GM12878 (cell line): ENCODE results near the gene TRIM58. TPM values are rescaled to one million over a fixed set of nuclear protein-coding genes. Genes with fewer than 3 reads are reported as not detected.

ENCODE experiments used
- ATAC-seq: fragments of 200-7000 bp; cut with Tn5 transposase; 3 replicates; pipeline ENCODE4 v1.9.1; 2020; ENCODE audit warnings: mild to moderate bottlenecking, moderate library complexity
- BruUV-seq: library from RNA; stranded (reverse); fragments of 400-500 nt; replicated peaks from 2 replicates; lab custom pipeline; 2021; lab: Mats Ljungman, UMichigan
- CTCF ChIA-PET: fragments of 300-600 bp; sonication (Branson Sonifier 250); formaldehyde crosslinking; extraction: SDS; loops from one replicate; lab custom pipeline; 2021; ENCODE audit warnings: inconsistent platforms; lab: Yijun Ruan, JAX
- POLR2A ChIA-PET: fragments of 350-600 bp; formaldehyde crosslinking; extraction: SDS; loops from one replicate; lab custom pipeline; 2021; ENCODE audit warnings: inconsistent platforms; lab: Charles Lee
- RAD21 ChIA-PET: fragments of 300-600 bp; sonication (Branson Sonifier 250); formaldehyde crosslinking; loops from one replicate; lab custom pipeline; 2023; ENCODE audit warnings: antibody characterized with exemption; ENCODE audit not compliant: unreplicated experiment; lab: Charles Lee
- SMC1A ChIA-PET: fragments of 300-600 bp; sonication (Branson Sonifier 250); formaldehyde crosslinking; loops from one replicate; lab custom pipeline; 2023; ENCODE audit not compliant: unreplicated experiment, uncharacterized antibody; lab: Charles Lee
- DNase-seq: peaks from one replicate; pipeline ENCODE4 v3.0.0-alpha.2; 2011; ENCODE audit warnings: low read depth, low spot score
- FAIRE-seq: peaks from 3 replicates; lab custom pipeline; 2011; peaks lifted over from hg19 to GRCh38; lab: Jason Lieb, UNC
- H2AFZ ChIP-seq: 2 replicates; pipeline ENCODE4 v1.6.0; 2011; ENCODE audit warnings: low read depth, low read length, control low read depth; ENCODE audit not compliant: control insufficient read depth
- H3K27ac ChIP-seq: 2 replicates; pipeline ENCODE4 v1.5.1; 2011; ENCODE audit warnings: control low read depth; ENCODE audit not compliant: control insufficient read depth, insufficient read depth
- H3K27me3 ChIP-seq, 2 experiments: replicated peaks in 1 of 2; 2 replicates each; pipeline versions ENCODE4 v1.6.0 to v1.6.1; 2011; ENCODE audit warnings: low read length in 1 of 2; ENCODE audit not compliant: control insufficient read depth in 2 of 2, insufficient read depth in 2 of 2
- H3K36me3 ChIP-seq, 2 experiments: 2 replicates each; pipeline ENCODE4 v1.5.1; 2011; ENCODE audit warnings: low read length in 1 of 2; ENCODE audit not compliant: control insufficient read depth in 2 of 2, insufficient read depth in 2 of 2
- H3K4me1 ChIP-seq: 2 replicates; pipeline ENCODE4 v1.6.1; 2011; ENCODE audit warnings: mild to moderate bottlenecking, low read length, moderate library complexity, mixed read lengths; ENCODE audit not compliant: control insufficient read depth, insufficient read depth
- H3K4me2 ChIP-seq: 2 replicates; pipeline ENCODE4 v1.6.0; 2011; ENCODE audit warnings: control low read depth; ENCODE audit not compliant: control insufficient read depth, insufficient read depth
- H3K4me3 ChIP-seq: fragments of 200-600 bp; sonication (generic); 2 replicates; pipeline ENCODE4 v1.5.1; 2016
- H3K79me2 ChIP-seq: 2 replicates; pipeline ENCODE4 v1.6.0; 2011; ENCODE audit warnings: low read length; ENCODE audit not compliant: control insufficient read depth, insufficient read depth
- H3K9ac ChIP-seq: 2 replicates; pipeline ENCODE4 v1.8.0; 2011; ENCODE audit warnings: low read length, control low read depth, mixed read lengths; ENCODE audit not compliant: control insufficient read depth, insufficient read depth
- H3K9me3 ChIP-seq: replicated peaks from 3 replicates; pipeline ENCODE4 v1.5.1; 2011; ENCODE audit warnings: mild to moderate bottlenecking, low read length; ENCODE audit not compliant: control insufficient read depth, insufficient read depth
- H4K20me1 ChIP-seq: 2 replicates; pipeline ENCODE4 v1.6.0; 2011; ENCODE audit not compliant: control insufficient read depth, insufficient read depth
- BCLAF1 ChIP-seq: fragments of 450-650 bp; IDR thresholded peaks from 2 replicates; pipeline ENCODE4 v1.6.1; 2017; ENCODE audit warnings: antibody characterized with exemption, mild to moderate bottlenecking, moderate library complexity
- CREM ChIP-seq: IDR thresholded peaks from 2 replicates; pipeline ENCODE4 v1.6.1; 2014; ENCODE audit warnings: antibody characterized with exemption, low read depth
- ETV6 ChIP-seq, 2 experiments: fragments of 450-650 bp in 1 of 2; IDR thresholded peaks in 1 of 2; conservative IDR thresholded peaks in 1 of 2; 2 replicates each; pipeline ENCODE4 v1.6.1; 2014; ENCODE audit warnings: antibody characterized with exemption in 1 of 2, borderline replicate concordance in 1 of 2, low read depth in 1 of 2, mild to moderate bottlenecking in 1 of 2, moderate library complexity in 1 of 2
- GABPA ChIP-seq: IDR thresholded peaks from 2 replicates; pipeline ENCODE4 v1.6.1; 2014; ENCODE audit warnings: antibody characterized with exemption, low read depth, mild to moderate bottlenecking, inconsistent platforms
- KDM1A ChIP-seq: fragments of 200-600 bp; sonication (generic); IDR thresholded peaks from 2 replicates; pipeline ENCODE4 v1.6.1; 2016; ENCODE audit warnings: borderline replicate concordance
- KLF5 ChIP-seq: fragments of 450-650 bp; IDR thresholded peaks from 2 replicates; pipeline ENCODE4 v1.6.1; 2014; ENCODE audit warnings: mild to moderate bottlenecking; ENCODE audit not compliant: partially characterized antibody
- NBN ChIP-seq: fragments of 450-650 bp; IDR thresholded peaks from 2 replicates; pipeline ENCODE4 v1.6.1; 2016
- NR2F1 ChIP-seq: fragments of 450-650 bp; conservative IDR thresholded peaks from 2 replicates; pipeline ENCODE4 v1.6.1; 2017; ENCODE audit warnings: mild to moderate bottlenecking
- PBX3 ChIP-seq: IDR thresholded peaks from 2 replicates; pipeline ENCODE4 v1.6.1; 2011; ENCODE audit warnings: mild to moderate bottlenecking, low read depth, low read length, moderate library complexity; ENCODE audit not compliant: insufficient replicate concordance
- POLR2AphosphoS2 ChIP-seq: IDR thresholded peaks from 2 replicates; pipeline ENCODE4 v1.6.1; 2011; ENCODE audit warnings: low read depth, mild to moderate bottlenecking, low read length, improper control_type of control experiment, moderate library complexity
- REST ChIP-seq: IDR thresholded peaks from 2 replicates; pipeline ENCODE4 v1.6.1; 2012; ENCODE audit warnings: mild to moderate bottlenecking, low read depth, low read length
- RFX5 ChIP-seq: IDR thresholded peaks from 2 replicates; pipeline ENCODE4 v1.6.1; 2011; ENCODE audit warnings: low read depth, low read length, improper control_type of control experiment
- RUNX3 ChIP-seq: IDR thresholded peaks from 2 replicates; pipeline ENCODE4 v1.6.1; 2012; ENCODE audit warnings: low read length, inconsistent platforms
- SMAD1 ChIP-seq: fragments of 450-650 bp; IDR thresholded peaks from 2 replicates; pipeline ENCODE4 v1.6.1; 2018; ENCODE audit warnings: mild to moderate bottlenecking, low read depth; ENCODE audit not compliant: partially characterized antibody
- SMAD5 ChIP-seq: IDR thresholded peaks from 2 replicates; pipeline ENCODE4 v1.6.1; 2016; ENCODE audit warnings: antibody characterized with exemption, low read depth
- WGBS: methylation state at CpG from one replicate; pipeline ENCODE4 v1.1.6; 2016; ENCODE audit warnings: low lambda C conversion rate; ENCODE audit not compliant: insufficient replicate concordance, insufficient coverage; ENCODE audit errors: missing lambda C conversion rate; 5-methylcytosine and 5-hydroxymethylcytosine counted together
- in situ Hi-C: fragments of 300-500 bp; cut with MboI; formaldehyde crosslinking; loops from 9 replicates; pipeline ENCODE4 v1.14.3; 2018; ENCODE audit warnings: mixed read lengths
- intact Hi-C: fragments of 100-400 bp; cut with micrococcal nuclease; formaldehyde crosslinking; loops from one replicate; pipeline ENCODE4 v1.14.2; 2022; ENCODE audit not compliant: unreplicated experiment
- polyA plus RNA-seq, 11 experiments: library from polyadenylated mRNA; depleted of rRNA in 4 of 11; unstranded in 6 of 11; stranded (reverse) in 5 of 11; fragments of >200 nt; fragmentation: Nextera tagmentation in 4 of 11; fragmentation: Illumina TruSeq in 1 of 11; extraction: Ambion mirVana in 4 of 11; extraction: Trizol in 1 of 11; gene quantifications; 1 replicate in 1 of 11; 2 replicates in 10 of 11; pipeline versions ENCODE4 v1.2.1 to v1.2.3, GENCODE V29; 2011 to 2016; ENCODE audit warnings: inconsistent platforms in 2 of 11, missing spikeins in 2 of 11, low read depth in 1 of 11
- total RNA-seq, 4 experiments: library from RNA; depleted of rRNA in 3 of 4; stranded (reverse); fragments of >200 nt in 3 of 4; fragmentation: Illumina TruSeq in 1 of 4; extraction: Trizol in 1 of 4; gene quantifications; 2 replicates each; pipeline versions ENCODE4 v1.2.1 to v1.2.3, GENCODE V29; 2013 to 2021

Gene TRIM58
- total and polyA plus RNA-seq, 10 of the 15 experiments (the other 5 are each of a cell fraction or from before 2014, with no cell fraction given) = not detected

GRCh38 chr1:247906504-247907047 is 49.6 kb downstream of the TRIM58 start:
- H3K27me3 ChIP-seq = no peaks in the 10 kb centered on the region
- no peaks in the 10 kb centered on the region for H3K36me3 ChIP-seq
- no TSS peak for BruUV-seq
- intact Hi-C loops (no loop called here), in situ Hi-C loops (no loop called here)
- CTCF ChIA-PET = interaction anchor here (1.0 kb wide), 1 partner anchor 39 kb away, joined by 3 read pairs; no protein-coding TSS in a partner anchor
- no peaks in the 10 kb centered on the region for H3K79me2 ChIP-seq
- no peaks in the 10 kb centered on the region for H3K9me3 ChIP-seq
- no peak overlapping the region for H3K27ac ChIP-seq
- H3K4me2 ChIP-seq = peak overlapping the region; percentile 42; the same call in 1 of the 2 replicates
- no peak for TF ChIP-seq BCLAF1
- TF ChIP-seq POLR2AphosphoS2 = no peak
- no peak for TF ChIP-seq ETV6 (conservative IDR thresholded peaks at IDR 0.05 in 1 of 2, IDR thresholded peaks at IDR 0.05 in 1 of 2; ENCODE audit: borderline replicate concordance in 1 of 2, low read depth in 1 of 2)
- no peak for TF ChIP-seq REST
- no peak for TF ChIP-seq RUNX3
- no peak for TF ChIP-seq KDM1A
- no peak for TF ChIP-seq GABPA
- TF ChIP-seq CREM = no peak
- no peak for TF ChIP-seq NBN
- TF ChIP-seq RFX5 = no peak
- TF ChIP-seq SMAD5 = no peak
- TF ChIP-seq NR2F1 = no peak
- TF ChIP-seq KLF5 = no peak
- no peak for TF ChIP-seq PBX3
- TF ChIP-seq SMAD1 = no peak
- ATAC-seq (no peak), DNase-seq (no peak), FAIRE-seq (no peak)
- H3K9ac ChIP-seq = no peak overlapping the region
- SMC1A ChIA-PET = interaction anchor here (0.9 kb wide), 1 partner anchor 9 kb away, joined by 3 read pairs; no protein-coding TSS in a partner anchor
- no peak overlapping the region for H2AFZ ChIP-seq
- no peak overlapping the region for H3K4me3 ChIP-seq
- H4K20me1 ChIP-seq = no peaks in the 10 kb centered on the region
- POLR2A ChIA-PET = no interaction called here
- RAD21 ChIA-PET = no interaction called here
- 7% methylated on average over 7 of the region's 7 CpGs for WGBS
- H3K4me1 ChIP-seq = no peaks in the 10 kb centered on the region
